NT2/D1 (cell line): ENCODE measurements around the gene MTCH1.

Experiments used
- SUZ12 ChIP-seq: IDR thresholded peaks from 2 replicates; pipeline ENCODE4 v1.6.1; 2011; ENCODE audit not compliant: insufficient read length, insufficient read depth; ENCODE audit errors: extremely low read depth
- YY1 ChIP-seq: IDR thresholded peaks from 2 replicates; pipeline ENCODE4 v1.6.1; 2011; ENCODE audit not compliant: insufficient read length, insufficient read depth
- ZNF274 ChIP-seq: IDR thresholded peaks from 2 replicates; pipeline ENCODE4 v1.6.1; 2011; ENCODE audit warnings: mild to moderate bottlenecking, low read depth, low read length

DNA sequence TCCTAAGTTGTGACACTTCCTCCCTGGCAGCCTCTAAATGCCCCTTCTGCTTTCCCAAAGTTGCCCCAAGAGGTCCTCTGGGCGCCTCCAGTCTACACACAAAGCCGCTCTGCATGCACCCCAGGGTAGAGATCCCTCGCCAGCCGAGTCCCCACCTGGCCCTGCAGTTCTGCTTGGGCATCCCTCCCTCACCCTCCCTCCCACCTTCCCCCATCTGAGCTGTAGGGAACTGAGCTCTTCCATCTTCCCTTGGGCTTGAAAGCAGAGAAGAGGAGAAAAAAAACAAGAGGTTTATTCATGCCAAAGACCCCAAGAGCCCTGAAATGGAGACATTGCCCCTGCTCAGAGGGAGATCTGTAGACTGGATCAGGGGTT is 13.7 kb upstream of the MTCH1 start:
- no peak for TF ChIP-seq YY1
- TF ChIP-seq ZNF274: no peak
- TF ChIP-seq SUZ12: no peak
